NCI-H2227 (cell line): ENCODE results near the gene ISL1.

Source experiments
- DNase-seq: peaks from one replicate; lab custom pipeline; 2025; ENCODE audit not compliant: unreplicated experiment; lab: John Stamatoyannopoulos, UW

ISL1 gene

DNA sequence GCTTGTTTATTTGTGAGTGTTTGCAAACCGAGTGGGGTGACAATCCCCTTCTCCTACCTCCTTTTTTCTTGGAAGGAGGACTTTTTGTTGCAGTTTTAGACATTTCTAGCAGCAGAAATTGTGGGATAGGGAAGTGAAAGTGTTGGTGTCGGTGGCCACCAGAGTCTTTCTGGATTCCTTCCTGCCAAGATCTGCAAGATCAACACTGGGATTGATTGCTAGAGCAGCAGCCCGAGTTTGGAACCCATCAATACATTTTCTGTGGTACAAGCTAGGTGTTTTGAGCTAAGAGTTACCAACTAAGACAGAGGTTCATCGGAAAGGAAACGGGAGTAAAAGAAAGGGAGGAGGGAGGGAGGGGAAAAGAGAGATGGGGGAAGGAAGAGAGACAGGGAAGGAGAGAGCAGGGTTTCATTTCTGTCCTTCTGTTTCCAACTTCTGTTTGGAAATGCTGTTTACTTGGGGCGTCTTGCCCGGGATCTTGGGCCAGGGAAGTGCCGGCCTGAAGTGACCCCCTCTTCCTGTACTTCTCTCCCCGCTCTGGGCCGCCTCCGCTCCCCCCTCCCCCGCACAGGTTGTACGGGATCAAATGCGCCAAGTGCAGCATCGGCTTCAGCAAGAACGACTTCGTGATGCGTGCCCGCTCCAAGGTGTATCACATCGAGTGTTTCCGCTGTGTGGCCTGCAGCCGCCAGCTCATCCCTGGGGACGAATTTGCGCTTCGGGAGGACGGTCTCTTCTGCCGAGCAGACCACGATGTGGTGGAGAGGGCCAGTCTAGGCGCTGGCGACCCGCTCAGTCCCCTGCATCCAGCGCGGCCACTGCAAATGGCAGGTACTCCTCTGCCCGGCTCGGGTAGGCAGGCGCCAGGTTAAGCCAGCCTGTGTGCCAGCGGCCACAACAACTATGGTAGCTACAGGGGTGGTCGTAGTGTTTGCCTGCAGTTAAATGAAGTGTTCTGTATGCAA is 4.0 kb downstream of the ISL1 start:
- peak; percentile 42 for DNase-seq

DNA sequence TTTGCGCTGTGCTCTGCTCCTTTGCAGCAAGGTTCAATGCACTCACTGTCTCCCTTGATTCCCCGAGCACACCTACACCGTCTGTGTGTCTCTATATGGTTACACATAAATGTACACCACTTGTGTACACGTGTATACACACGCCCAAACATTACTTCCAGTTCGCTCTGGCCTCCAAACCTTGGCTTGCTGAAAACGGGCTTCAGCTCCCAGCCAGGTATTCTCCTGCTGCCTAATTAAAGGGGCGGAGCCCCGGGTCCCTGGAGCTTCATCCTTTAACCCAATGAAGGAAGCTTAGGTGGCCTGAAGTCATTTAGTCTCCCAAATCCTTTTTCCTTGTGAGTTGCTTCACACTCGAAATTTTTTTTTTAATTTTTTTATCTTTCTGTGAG is 4.6 kb downstream of the ISL1 start:
- DNase-seq = peak; percentile 54

- DNase-seq = peak; percentile 16
These were observed 5.4 kb downstream of the ISL1 start for GRCh38 chr5:51388488-51389287.

GRCh38 chr5:51389288-51389576 is 6.0 kb downstream of the ISL1 start:
- no peak for DNase-seq

- DNase-seq = peak; percentile 49
These were observed 6.6 kb downstream of the ISL1 start for GRCh38 chr5:51389577-51390463.

DNA sequence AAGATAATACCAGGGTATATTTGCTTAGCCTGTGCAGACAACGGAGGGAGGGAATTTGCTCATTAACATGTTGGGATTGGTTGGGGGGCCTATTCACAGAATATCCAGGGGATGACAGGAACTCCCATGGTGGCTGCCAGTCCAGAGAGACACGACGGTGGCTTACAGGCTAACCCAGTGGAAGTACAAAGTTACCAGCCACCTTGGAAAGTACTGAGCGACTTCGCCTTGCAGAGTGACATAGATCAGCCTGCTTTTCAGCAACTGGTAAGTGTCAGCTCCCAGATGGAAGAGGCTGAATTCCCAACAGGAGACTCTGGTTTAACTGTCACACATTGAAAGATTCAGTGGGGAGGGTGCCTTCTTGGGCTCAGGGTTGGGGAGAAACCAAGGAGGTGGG is 7.9 kb downstream of the ISL1 start:
- no peak for DNase-seq

DNA sequence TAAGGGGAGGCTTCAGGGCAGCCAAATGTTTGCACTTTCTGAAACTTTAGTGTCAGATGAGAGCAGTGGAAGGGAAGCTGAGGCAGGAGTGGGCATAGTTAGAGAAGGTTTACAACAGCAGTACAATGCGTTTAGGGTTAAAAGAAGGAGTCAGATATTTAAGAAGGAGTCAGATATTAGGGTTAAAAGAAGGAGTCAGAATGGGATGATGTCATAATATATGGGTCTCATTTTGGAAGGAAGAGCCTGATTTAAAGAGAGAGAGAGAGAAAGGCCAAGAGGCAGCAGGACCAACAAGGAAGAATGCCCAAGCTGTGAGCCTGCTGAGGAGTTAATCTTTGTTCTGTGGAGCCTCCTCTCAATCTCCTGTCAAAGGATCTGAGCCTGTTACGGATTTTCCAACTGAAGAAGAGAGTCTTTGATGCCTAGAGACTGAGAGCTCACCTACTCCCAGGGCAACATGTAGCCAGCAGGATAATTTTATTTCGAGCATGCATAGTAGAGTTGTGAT is 9.5 kb downstream of the ISL1 start:
- no peak for DNase-seq

DNA sequence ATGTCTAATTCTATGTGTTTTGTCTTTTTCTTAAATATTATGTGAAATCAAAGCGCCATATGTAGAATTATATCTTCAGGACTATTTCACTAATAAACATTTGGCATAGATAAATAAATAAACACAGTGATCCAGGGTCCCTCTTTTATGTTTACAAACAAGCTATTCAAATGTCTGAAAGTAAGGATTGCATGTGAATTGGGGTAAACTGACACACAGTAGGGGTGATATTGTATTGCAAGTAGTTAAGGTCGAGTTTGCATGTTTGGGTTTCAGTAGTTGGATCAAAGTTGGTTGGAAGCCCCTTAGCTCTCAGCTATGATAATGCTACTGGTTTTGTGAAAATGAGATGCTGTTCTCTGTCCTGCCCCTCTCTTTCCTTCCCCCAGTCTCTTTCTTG is 11.4 kb downstream of the ISL1 start:
- DNase-seq = no peak

DNA sequence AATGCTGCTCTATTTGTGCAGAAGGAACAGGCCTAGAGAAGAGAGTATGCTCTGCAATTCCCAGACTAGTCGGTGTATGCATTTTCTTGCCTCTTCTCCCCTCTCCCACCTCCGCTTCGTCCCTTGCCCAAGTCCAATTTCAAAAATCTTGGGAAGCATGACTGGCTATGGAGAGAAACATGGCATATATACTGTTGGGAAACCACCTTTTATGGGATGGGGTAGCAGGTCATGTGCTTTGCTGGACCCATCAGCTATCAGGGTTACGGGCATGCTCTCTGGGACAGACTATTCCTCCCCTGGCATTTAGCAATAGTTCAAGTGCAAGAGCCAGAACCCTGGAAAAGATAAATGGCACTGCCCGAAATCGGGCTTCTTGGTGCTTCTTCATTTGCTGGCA is 12.0 kb downstream of the ISL1 start:
- DNase-seq = no peak

- DNase-seq = no peak
These were observed 12.6 kb downstream of the ISL1 start for GRCh38 chr5:51395666-51396356.

DNA sequence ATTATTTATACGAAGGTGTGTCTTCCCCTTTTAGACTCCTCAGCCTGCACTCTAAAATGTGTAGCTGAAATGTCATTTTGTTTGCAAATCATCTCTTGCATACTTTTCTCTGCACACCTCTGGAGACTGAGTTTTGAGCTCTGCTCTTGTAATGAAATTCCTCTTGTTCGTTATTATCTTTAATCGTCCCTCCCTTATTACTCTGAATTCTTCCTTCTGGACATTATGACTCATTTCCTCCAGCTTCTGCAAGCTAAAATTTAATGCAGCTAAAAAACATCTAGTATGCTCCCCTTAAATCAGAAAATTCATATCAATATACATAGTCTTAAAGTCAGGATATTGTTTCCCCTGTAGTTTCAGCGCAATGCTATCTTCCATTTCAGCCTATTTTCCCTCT is 13.5 kb downstream of the ISL1 start:
- no peak for DNase-seq

GRCh38 chr5:51397996-51398395 is 14.7 kb downstream of the ISL1 start:
- DNase-seq = no peak

GRCh38 chr5:51398875-51399642 is 15.8 kb downstream of the ISL1 start:
- peak; percentile 51 for DNase-seq

- no peak for DNase-seq
These were observed 16.4 kb downstream of the ISL1 start for GRCh38 chr5:51399643-51400006.

GRCh38 chr5:51404255-51404654 is 21.0 kb downstream of the ISL1 start:
- no peak for DNase-seq

- peak; percentile 38 for DNase-seq
These were observed 28.7 kb downstream of the ISL1 start for GRCh38 chr5:51411921-51412325.

- no peak for DNase-seq
These were observed 31.3 kb downstream of the ISL1 start for GRCh38 chr5:51414516-51414915.

DNA sequence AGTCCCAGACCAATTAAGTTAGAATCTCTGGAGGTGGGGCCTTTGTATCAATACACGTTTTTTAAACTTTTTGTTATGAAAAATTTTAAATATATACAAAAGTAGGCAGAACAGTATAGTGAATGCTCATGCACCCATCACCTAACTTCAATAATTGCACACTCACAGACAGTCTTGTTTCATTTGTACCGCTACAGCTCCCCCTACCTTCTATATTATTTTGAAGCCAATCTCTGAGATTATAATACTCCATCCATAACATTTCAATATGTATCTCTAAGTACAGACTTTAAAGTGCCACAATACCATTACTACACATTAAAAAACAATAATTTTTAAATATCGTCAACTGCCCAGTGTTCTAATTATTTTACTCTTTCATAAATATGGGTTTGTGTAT is 32.9 kb downstream of the ISL1 start:
- DNase-seq = no peak

GRCh38 chr5:51433052-51433710 is 49.9 kb downstream of the ISL1 start:
- DNase-seq = no peak
